MM.1S (cell line): Measurements from ENCODE around the gene TGFA.

Experiments
- DNase-seq: peaks from one replicate; pipeline ENCODE4 v3.0.0-alpha.2; 2015
- H2AFZ ChIP-seq: fragments of 300-600 bp; sonication (generic); 2 replicates; pipeline ENCODE4 v1.6.0; 2016; ENCODE audit warnings: antibody characterized with exemption, low read length
- H3F3A ChIP-seq: fragments of 300-600 bp; sonication (generic); 2 replicates; pipeline ENCODE4 v1.6.1; 2016; ENCODE audit warnings: mild to moderate bottlenecking, antibody characterized with exemption, low read length, moderate library complexity, mixed read lengths; ENCODE audit not compliant: insufficient read depth
- H3K27ac ChIP-seq: fragments of 300-600 bp; sonication (generic); 2 replicates; pipeline ENCODE4 v1.5.1; 2016; ENCODE audit warnings: mild to moderate bottlenecking, low read length
- H3K27me3 ChIP-seq: fragments of 300-600 bp; sonication (generic); replicated peaks from 2 replicates; pipeline ENCODE4 v1.6.0; 2016; ENCODE audit warnings: low read length; ENCODE audit not compliant: insufficient read depth
- H3K36me3 ChIP-seq: fragments of 300-600 bp; sonication (generic); replicated peaks from 2 replicates; pipeline ENCODE4 v1.6.1; 2016; ENCODE audit warnings: mild to moderate bottlenecking, low read length, mixed read lengths; ENCODE audit not compliant: insufficient read depth
- H3K4me1 ChIP-seq: fragments of 300-600 bp; sonication (generic); 2 replicates; pipeline ENCODE4 v1.6.1; 2016; ENCODE audit warnings: low read length, mixed read lengths
- H3K4me2 ChIP-seq: fragments of 300-600 bp; sonication (generic); 2 replicates; pipeline ENCODE4 v1.6.0; 2016; ENCODE audit warnings: low read depth, low read length
- H3K4me3 ChIP-seq: fragments of 300-600 bp; sonication (generic); 2 replicates; pipeline ENCODE4 v1.5.1; 2016; ENCODE audit warnings: low read length, mixed read lengths
- H3K79me2 ChIP-seq: fragments of 300-600 bp; sonication (generic); 2 replicates; pipeline ENCODE4 v1.6.1; 2016; ENCODE audit warnings: mixed run types, low read length, mixed read lengths
- H3K9ac ChIP-seq: fragments of 300-600 bp; sonication (generic); 2 replicates; pipeline ENCODE4 v1.6.1; 2016; ENCODE audit warnings: low read length, mixed read lengths
- H3K9me2 ChIP-seq: fragments of 300-600 bp; sonication (generic); replicated peaks from 2 replicates; pipeline ENCODE4 v1.6.1; 2016; ENCODE audit warnings: mild to moderate bottlenecking, low read length, mixed read lengths; ENCODE audit not compliant: insufficient read depth
- H3K9me3 ChIP-seq: fragments of 300-600 bp; sonication (generic); replicated peaks from 2 replicates; pipeline ENCODE4 v1.6.1; 2016; ENCODE audit warnings: mild to moderate bottlenecking, low read length, mixed read lengths; ENCODE audit not compliant: insufficient read depth
- H4K20me1 ChIP-seq: fragments of 300-600 bp; sonication (generic); 2 replicates; pipeline ENCODE4 v1.6.1; 2016; ENCODE audit warnings: mild to moderate bottlenecking, low read length, moderate library complexity, mixed read lengths; ENCODE audit not compliant: insufficient read depth
- CTCF ChIP-seq: fragments of 300-600 bp; sonication (generic); IDR thresholded peaks from 2 replicates; pipeline ENCODE4 v1.5.1; 2016; ENCODE audit warnings: antibody characterized with exemption, low read length, mixed read lengths
- EZH2 ChIP-seq: fragments of 300-600 bp; sonication (generic); optimal IDR thresholded peaks from 2 replicates; pipeline ENCODE3; 2017; ENCODE audit warnings: low read depth, mild to moderate bottlenecking, antibody characterized with exemption, low read length, mixed read lengths
- EZH2phosphoT487 ChIP-seq: fragments of 300-600 bp; sonication (generic); IDR thresholded peaks from 2 replicates; pipeline ENCODE4 v1.6.1; 2018; ENCODE audit warnings: antibody characterized with exemption, low read length

The TGFA gene

GRCh38 chr2:70426341-70426740 is 127.3 kb downstream of the TGFA start:
- Histone ChIP-seq H3K27me3 (no peaks in the 10 kb centered on the region), H3K4me1 (no peaks in the 10 kb centered on the region), H3K4me2 (no peak overlapping the region), H2AFZ (no peak overlapping the region), H3K4me3 (no peak overlapping the region), H4K20me1 (no peaks in the 10 kb centered on the region), H3K36me3 (no peaks in the 10 kb centered on the region), H3K27ac (no peak overlapping the region), H3K9me3 (no peaks in the 10 kb centered on the region), H3K9me2 (no peaks in the 10 kb centered on the region), H3F3A (no peaks in the 10 kb centered on the region), H3K9ac (no peak overlapping the region), H3K79me2 (no peaks in the 10 kb centered on the region)
- DNase-seq: no peak
- TF ChIP-seq CTCF (no peak), EZH2 (no peak), EZH2phosphoT487 (no peak)

- no peaks in the 10 kb centered on the region for H3K27me3 ChIP-seq
- no peak overlapping the region for H3K27ac ChIP-seq
- H2AFZ ChIP-seq: no peak overlapping the region
- no peak overlapping the region for H3K4me3 ChIP-seq
- H4K20me1 ChIP-seq: no peaks in the 10 kb centered on the region
- no peaks in the 10 kb centered on the region for H3K9me3 ChIP-seq
- H3K4me1 ChIP-seq: no peaks in the 10 kb centered on the region
- DNase-seq: no peak
- no peak overlapping the region for H3K9ac ChIP-seq
- no peaks in the 10 kb centered on the region for H3F3A ChIP-seq
- H3K36me3 ChIP-seq: no peaks in the 10 kb centered on the region
- no peak overlapping the region for H3K4me2 ChIP-seq
- TF ChIP-seq EZH2phosphoT487 (no peak), CTCF (no peak), EZH2 (no peak)
- H3K9me2 ChIP-seq: no peaks in the 10 kb centered on the region
- H3K79me2 ChIP-seq: no peaks in the 10 kb centered on the region
Observed at GRCh38 chr2:70425682-70426301, 127.8 kb downstream of the TGFA start.

GRCh38 chr2:70420740-70421139 is 132.9 kb downstream of the TGFA start:
- no peaks in the 10 kb centered on the region for H3K9me3 ChIP-seq
- no peak overlapping the region for H3K4me2 ChIP-seq
- H3F3A ChIP-seq: no peaks in the 10 kb centered on the region
- H3K27me3 ChIP-seq: no peaks in the 10 kb centered on the region
- H2AFZ ChIP-seq: no peak overlapping the region
- no peaks in the 10 kb centered on the region for H3K4me1 ChIP-seq
- H3K79me2 ChIP-seq: no peaks in the 10 kb centered on the region
- no peak overlapping the region for H3K4me3 ChIP-seq
- DNase-seq: no peak
- H4K20me1 ChIP-seq: no peaks in the 10 kb centered on the region
- no peak overlapping the region for H3K27ac ChIP-seq
- TF ChIP-seq EZH2 (no peak), CTCF (no peak), EZH2phosphoT487 (no peak)
- no peaks in the 10 kb centered on the region for H3K9me2 ChIP-seq
- H3K9ac ChIP-seq: no peak overlapping the region
- H3K36me3 ChIP-seq: no peaks in the 10 kb centered on the region
